ENCODE data around the gene PLA2G5.

- TF ChIP-seq EZH2 (IDR thresholded peaks at IDR 0.05; ENCODE audit: low read length, unreplicated experiment) = no peak
- TF ChIP-seq CTCF (conservative IDR thresholded peaks at IDR 0.05; ENCODE audit: low read depth, low read length) = no peak
Observed at GRCh38 chr1:20096840-20097447, 26.9 kb downstream of the PLA2G5 start.
